ENCODE measurements around the gene ABHD6. TPM values are rescaled to one million over a fixed set of nuclear protein-coding genes. Genes with fewer than 3 reads are reported as not detected.

ABHD6 gene
- total RNA-seq, 1 donor from 2014 or later, result 6.9 TPM

- intact Hi-C loops (cut with DNase I), result no loop called here
- no peaks in the 10 kb centered on the region for H3K4me1 ChIP-seq
- H3K4me3 ChIP-seq, result no peak overlapping the region
- no peaks in the 10 kb centered on the region for H3K27me3 ChIP-seq
- TF ChIP-seq CTCF (IDR thresholded peaks at IDR 0.05), result no peak
- peaks cover 44 to 63% of the 10 kb centered on the region in 2 donors for H3K36me3 ChIP-seq
- no peak for DNase-seq (ENCODE audit: low spot score in 2 of 2)
- no peaks in the 10 kb centered on the region for H3K9me3 ChIP-seq
- H3K27ac ChIP-seq, result no peak overlapping the region
Measured at GRCh38 chr3:58317811-58318210, 80.2 kb downstream of the ABHD6 start.

- DNase-seq (ENCODE audit: low spot score in 2 of 2), result no peak
- peaks cover 0 to 2% of the 10 kb centered on the region in 2 donors for H3K4me1 ChIP-seq
- intact Hi-C loops (cut with DNase I), result loop anchor here (2.0 to 5.0 kb wide), 2 partner anchors 93 to 211 kb away; no protein-coding TSS in a partner anchor
Measured at GRCh38 chr3:58321791-58322190, 84.2 kb downstream of the ABHD6 start.

GRCh38 chr3:58322793-58323192, 85.2 kb downstream of the ABHD6 start:
- H3K27ac ChIP-seq, result no peak overlapping the region
- H3K27me3 ChIP-seq, result no peaks in the 10 kb centered on the region
- H3K4me1 ChIP-seq, result peaks cover 0 to 2% of the 10 kb centered on the region in 2 donors
- TF ChIP-seq CTCF (IDR thresholded peaks at IDR 0.05), result no peak
- no peak for DNase-seq (ENCODE audit: low spot score in 2 of 2)
- H3K4me3 ChIP-seq, result no peak overlapping the region
- intact Hi-C loops (cut with DNase I), result loop anchor here (2.0 to 5.0 kb wide), 2 partner anchors 92 to 210 kb away; no protein-coding TSS in a partner anchor
- peaks cover 10 to 13% of the 10 kb centered on the region in 2 donors for H3K36me3 ChIP-seq
- H3K9me3 ChIP-seq, result no peaks in the 10 kb centered on the region

More at GRCh38 chr3:58321791-58322190, 84.2 kb downstream of the ABHD6 start:
- TF ChIP-seq CTCF (IDR thresholded peaks at IDR 0.05), result no peak
- no peak overlapping the region for H3K4me3 ChIP-seq
- no peaks in the 10 kb centered on the region for H3K9me3 ChIP-seq
- peaks cover 18 to 23% of the 10 kb centered on the region in 2 donors for H3K36me3 ChIP-seq
- no peak overlapping the region for H3K27ac ChIP-seq
- no peaks in the 10 kb centered on the region for H3K27me3 ChIP-seq

- H3K4me3 ChIP-seq, result no peak overlapping the region
- peaks cover 0 to 2% of the 10 kb centered on the region in 2 donors for H3K4me1 ChIP-seq
- H3K36me3 ChIP-seq, result peaks cover 3 to 5% of the 10 kb centered on the region in 2 donors
- no peak overlapping the region for H3K27ac ChIP-seq
- H3K27me3 ChIP-seq, result no peaks in the 10 kb centered on the region
- intact Hi-C loops (cut with DNase I), result loop anchor here (2.0 to 5.0 kb wide), 2 partner anchors 91 to 209 kb away; no protein-coding TSS in a partner anchor
- H3K9me3 ChIP-seq, result no peaks in the 10 kb centered on the region
- DNase-seq (ENCODE audit: low spot score in 2 of 2), result no peak
- TF ChIP-seq CTCF (IDR thresholded peaks at IDR 0.05), result no peak
Measured at GRCh38 chr3:58323529-58324390, 86.2 kb downstream of the ABHD6 start.

- Histone ChIP-seq H3K4me3 (no peak overlapping the region), H3K36me3 (no peaks in the 10 kb centered on the region), H3K9me3 (no peaks in the 10 kb centered on the region), H3K27ac (peak overlapping the region in 1 of 2 donors; percentile 44), H3K4me1 (peaks cover 0 to 2% of the 10 kb centered on the region in 2 donors), H3K27me3 (no peaks in the 10 kb centered on the region)
- intact Hi-C loops (cut with DNase I), result loop anchor here (5.0 kb wide), 1 partner anchor 208 kb away; no protein-coding TSS in a partner anchor
- DNase-seq (ENCODE audit: low spot score in 2 of 2), result no peak
- TF ChIP-seq CTCF (IDR thresholded peaks at IDR 0.05), result no peak
Measured at GRCh38 chr3:58324391-58325390, 87.1 kb downstream of the ABHD6 start.

All from ascending aorta (tissue), 2 donors.